C4-2B (cell line): ENCODE data around the gene NEK8.

Experiments used
- CTCF ChIP-seq: fragments of 450-650 bp; conservative IDR thresholded peaks from 2 replicates; pipeline ENCODE4 v1.5.1; 2017; ENCODE audit warnings: mild to moderate bottlenecking
- ZFX ChIP-seq: fragments of 450-650 bp; IDR thresholded peaks from 2 replicates; pipeline ENCODE4 v1.6.1; 2017

- TF ChIP-seq CTCF: no peak
- TF ChIP-seq ZFX: no peak
Measured at GRCh38 chr17:28788100-28788499, 59.5 kb downstream of the NEK8 start.
